ENCODE measurements around the gene ALOX12.
A peak's percentile ranks its signal among the peaks of the same experiment; 100 is the strongest.
"Not testable (repeated sequence)": the region's sequence is repeated elsewhere in the genome, so short reads cannot be mapped to it uniquely, and the experiment has no call there.

The ALOX12 gene

DNA sequence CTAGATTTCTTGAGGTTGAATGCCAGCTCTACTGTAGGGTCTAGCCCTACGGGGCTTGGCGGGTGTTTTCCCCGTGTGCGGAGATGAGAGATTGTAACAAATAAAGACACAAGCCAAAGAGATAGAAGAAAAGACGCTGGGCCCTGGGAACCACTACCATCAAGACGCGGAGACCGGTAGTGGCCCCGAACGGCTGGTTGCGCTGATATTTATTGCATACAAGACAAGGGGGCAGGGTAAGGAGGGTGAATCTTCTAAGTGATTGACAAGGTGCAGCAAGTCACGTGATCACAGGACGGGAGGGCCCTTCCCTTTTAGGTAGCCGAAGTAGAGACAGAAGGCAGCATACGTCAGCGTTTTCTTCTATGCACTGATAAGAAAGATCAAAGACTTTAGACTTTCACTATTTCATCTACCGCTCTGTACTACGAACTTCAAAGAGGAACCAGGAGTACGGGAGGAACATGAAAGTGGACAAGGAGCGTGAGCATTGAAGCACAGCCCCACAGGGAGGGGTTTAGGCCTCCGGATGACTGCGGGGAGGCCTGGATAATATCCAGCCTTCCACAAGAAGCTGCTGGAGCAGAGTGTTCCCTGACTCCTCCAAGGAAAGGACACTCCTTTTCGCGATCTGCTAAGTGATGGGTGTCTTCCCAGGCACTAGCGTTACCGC, 51.0 kb downstream of the ALOX12 start:
- DNase-seq, result peak; percentile 90

GRCh38 chr17:7047566-7047965, 51.7 kb downstream of the ALOX12 start:
- DNase-seq, result peak; percentile 10

- no peak for DNase-seq
Measured at GRCh38 chr17:7048968-7049367, 53.1 kb downstream of the ALOX12 start.

GRCh38 chr17:7050583-7050982, 54.7 kb downstream of the ALOX12 start:
- not testable (repeated sequence) for DNase-seq

DNA sequence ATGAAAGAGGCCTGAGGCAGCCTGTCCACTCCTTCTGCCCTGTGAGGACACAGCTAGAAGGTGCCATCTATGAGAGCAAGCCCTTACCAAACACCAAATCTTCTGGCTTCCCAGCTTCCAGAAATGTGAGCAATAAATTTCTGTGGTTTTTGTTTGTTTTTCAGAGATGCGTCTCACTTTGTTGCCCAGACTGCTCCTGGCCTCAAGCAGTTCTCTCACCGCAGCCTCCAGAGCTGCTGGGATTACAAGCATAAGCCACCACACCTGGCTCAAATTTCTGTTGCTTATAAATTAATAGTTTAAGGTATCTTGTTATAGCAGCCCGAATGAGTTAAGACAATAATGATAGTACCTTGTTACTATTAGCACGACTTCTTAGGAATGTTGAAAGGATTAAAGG, 60.5 kb downstream of the ALOX12 start:
- no peak for DNase-seq

DNA sequence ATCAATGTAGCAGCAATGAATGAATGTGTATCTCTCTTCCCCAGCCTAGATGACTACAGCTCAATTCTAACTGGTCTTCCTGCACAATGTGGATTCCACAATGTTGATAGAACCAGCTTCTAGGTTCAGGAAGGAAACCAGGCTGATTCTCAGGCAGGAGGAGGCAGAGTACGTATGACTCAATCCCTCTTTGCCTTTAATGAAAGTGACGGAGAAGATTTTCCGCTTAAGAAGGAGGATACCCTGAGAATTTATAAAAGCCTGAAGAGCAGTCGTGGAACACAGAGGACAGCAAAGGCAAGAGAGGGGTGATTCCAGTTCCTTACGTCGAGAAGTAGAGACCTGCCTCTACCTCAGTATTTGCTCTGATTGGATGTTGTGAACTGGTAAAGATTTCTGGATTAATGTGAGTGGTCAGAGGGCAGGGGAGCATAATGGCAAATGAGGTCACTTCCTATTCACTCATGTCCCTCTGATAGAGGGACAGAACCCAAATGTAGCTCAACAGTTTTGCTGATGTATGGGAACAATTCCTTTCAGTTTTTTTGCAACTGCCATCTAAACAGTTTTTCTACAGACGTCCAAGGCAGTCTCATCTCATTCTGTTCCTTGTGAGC, 63.1 kb downstream of the ALOX12 start:
- no peak for DNase-seq
